Keratinocyte (primary cell): ENCODE data around the gene GATA2.

Experiments
- EZH2 ChIP-seq: IDR thresholded peaks from one replicate; pipeline ENCODE4 v1.6.1; 2012; ENCODE audit warnings: inconsistent platforms, mild to moderate bottlenecking, low read length, moderate library complexity
- TF ChIP-seq, protein P1 (sequence below), 3 experiments: IDR thresholded peaks in 1 of 3; conservative IDR thresholded peaks in 1 of 3; optimal IDR thresholded peaks in 1 of 3; 2 replicates in 2 of 3; 3 replicates in 1 of 3; pipeline versions ENCODE3 to v1.5.1; 2011; ENCODE audit warnings: low read length in 3 of 3, mild to moderate bottlenecking in 3 of 3, moderate library complexity in 2 of 3, control low read depth in 1 of 3, inconsistent platforms in 1 of 3; ENCODE audit not compliant: insufficient read depth in 2 of 3; ENCODE audit errors: extremely low read depth in 1 of 3

DNA sequence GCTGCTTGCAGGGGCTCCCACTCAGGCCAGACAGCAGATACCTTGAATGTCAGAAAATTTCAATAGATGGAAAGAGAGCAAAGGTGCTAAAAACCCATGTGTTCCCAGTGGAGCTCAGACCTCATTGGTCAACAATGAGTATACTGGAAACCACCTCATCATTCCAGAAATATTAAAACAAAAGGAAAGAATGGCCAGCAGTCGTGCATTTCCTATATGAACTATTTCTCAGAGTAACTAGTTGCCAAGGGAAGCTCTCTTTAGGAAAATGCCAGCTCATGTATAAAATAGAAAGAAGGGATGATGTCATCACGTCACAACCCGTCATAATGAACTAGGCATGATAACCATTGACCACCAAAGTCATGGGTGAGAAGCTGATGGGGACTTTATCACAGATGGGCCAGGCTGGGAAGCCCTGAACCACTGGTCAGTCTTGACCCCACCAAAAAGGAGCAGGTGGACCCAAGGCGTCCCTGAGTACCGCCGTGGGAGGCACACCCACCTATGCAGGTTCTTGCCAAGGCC lies 43.8 kb downstream of the GATA2 start:
- TF ChIP-seq, protein P1, sequence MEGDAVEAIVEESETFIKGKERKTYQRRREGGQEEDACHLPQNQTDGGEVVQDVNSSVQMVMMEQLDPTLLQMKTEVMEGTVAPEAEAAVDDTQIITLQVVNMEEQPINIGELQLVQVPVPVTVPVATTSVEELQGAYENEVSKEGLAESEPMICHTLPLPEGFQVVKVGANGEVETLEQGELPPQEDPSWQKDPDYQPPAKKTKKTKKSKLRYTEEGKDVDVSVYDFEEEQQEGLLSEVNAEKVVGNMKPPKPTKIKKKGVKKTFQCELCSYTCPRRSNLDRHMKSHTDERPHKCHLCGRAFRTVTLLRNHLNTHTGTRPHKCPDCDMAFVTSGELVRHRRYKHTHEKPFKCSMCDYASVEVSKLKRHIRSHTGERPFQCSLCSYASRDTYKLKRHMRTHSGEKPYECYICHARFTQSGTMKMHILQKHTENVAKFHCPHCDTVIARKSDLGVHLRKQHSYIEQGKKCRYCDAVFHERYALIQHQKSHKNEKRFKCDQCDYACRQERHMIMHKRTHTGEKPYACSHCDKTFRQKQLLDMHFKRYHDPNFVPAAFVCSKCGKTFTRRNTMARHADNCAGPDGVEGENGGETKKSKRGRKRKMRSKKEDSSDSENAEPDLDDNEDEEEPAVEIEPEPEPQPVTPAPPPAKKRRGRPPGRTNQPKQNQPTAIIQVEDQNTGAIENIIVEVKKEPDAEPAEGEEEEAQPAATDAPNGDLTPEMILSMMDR (optimal IDR thresholded peaks at IDR 0.05 in 1 of 3, IDR thresholded peaks at IDR 0.05 in 1 of 3, conservative IDR thresholded peaks at IDR 0.05 in 1 of 3; ENCODE audit: extremely low read depth in 1 of 3, insufficient read depth in 2 of 3, low read length in 3 of 3): no peak
- TF ChIP-seq EZH2: no peak
